ENCODE results near the gene CNFN.

DNA sequence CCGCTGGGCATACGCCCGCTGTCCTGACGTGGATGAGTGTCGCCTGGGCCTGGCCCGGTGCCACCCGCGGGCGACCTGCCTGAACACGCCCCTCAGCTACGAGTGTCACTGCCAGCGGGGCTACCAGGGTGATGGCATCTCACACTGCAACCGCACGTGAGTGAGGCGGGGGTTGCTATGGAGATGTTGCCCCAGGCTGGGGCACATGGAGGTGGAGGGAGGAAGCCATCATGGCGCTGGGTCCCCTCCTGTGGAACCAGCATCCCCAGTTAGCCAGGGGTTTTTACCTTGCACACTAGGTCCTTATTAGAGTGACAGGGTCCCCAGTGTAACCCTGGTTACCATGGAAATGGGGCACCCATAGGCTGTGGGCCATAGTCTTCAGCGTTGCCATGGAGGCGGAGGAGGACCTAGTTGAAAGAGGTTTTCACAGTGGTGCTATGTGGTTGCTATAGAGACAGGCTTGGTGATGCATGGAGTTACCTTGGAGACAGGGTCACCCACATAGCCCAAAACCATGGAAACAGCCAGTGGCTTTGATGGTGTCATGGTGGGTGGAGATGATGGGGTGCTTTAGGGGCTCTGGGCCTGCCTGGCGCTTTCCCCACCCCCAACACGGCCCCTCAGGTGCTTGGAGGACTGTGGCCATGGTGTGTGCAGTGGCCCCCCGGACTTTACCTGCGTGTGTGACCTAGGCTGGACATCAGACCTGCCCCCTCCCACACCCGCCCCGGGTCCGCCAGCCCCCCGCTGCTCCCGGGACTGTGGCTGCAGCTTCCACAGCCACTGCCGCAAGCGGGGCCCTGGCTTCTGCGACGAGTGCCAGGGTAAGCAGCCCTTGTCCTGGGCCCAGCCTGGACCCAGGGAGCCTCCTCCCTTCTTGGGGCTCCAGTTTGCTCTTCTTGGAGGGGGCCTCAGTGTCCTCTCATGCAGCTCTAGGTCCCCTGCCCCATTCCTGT is 37.5 kb downstream of the CNFN start:
- no peak for TF ChIP-seq EZH2phosphoT487 (IDR thresholded peaks at IDR 0.05; ENCODE audit: low read depth)
- TF ChIP-seq, protein P1, sequence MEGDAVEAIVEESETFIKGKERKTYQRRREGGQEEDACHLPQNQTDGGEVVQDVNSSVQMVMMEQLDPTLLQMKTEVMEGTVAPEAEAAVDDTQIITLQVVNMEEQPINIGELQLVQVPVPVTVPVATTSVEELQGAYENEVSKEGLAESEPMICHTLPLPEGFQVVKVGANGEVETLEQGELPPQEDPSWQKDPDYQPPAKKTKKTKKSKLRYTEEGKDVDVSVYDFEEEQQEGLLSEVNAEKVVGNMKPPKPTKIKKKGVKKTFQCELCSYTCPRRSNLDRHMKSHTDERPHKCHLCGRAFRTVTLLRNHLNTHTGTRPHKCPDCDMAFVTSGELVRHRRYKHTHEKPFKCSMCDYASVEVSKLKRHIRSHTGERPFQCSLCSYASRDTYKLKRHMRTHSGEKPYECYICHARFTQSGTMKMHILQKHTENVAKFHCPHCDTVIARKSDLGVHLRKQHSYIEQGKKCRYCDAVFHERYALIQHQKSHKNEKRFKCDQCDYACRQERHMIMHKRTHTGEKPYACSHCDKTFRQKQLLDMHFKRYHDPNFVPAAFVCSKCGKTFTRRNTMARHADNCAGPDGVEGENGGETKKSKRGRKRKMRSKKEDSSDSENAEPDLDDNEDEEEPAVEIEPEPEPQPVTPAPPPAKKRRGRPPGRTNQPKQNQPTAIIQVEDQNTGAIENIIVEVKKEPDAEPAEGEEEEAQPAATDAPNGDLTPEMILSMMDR (IDR thresholded peaks at IDR 0.05; ENCODE audit: low read depth, low read length): no peak

Measured in OCI-LY3 (cell line).